ENCODE results near the gene NPIPB8.
"Not testable (repeated sequence)": the region's sequence is repeated elsewhere in the genome, so short reads cannot be mapped to it uniquely, and the experiment has no call there.

The NPIPB8 gene

GRCh38 chr16:28693257-28693950 is 55.5 kb downstream of the NPIPB8 start:
- DNase-seq (ENCODE audit: low read depth), result not testable (repeated sequence)

GRCh38 chr16:28699792-28700191 is 61.9 kb downstream of the NPIPB8 start:
- not testable (repeated sequence) for H3K4me3 ChIP-seq (ENCODE audit: low read length); DNase-seq (ENCODE audit: low read depth)

More at GRCh38 chr16:28693257-28693950, 55.5 kb downstream of the NPIPB8 start:
- not testable (repeated sequence) for H3K4me3 ChIP-seq (ENCODE audit: low read length)

DNA sequence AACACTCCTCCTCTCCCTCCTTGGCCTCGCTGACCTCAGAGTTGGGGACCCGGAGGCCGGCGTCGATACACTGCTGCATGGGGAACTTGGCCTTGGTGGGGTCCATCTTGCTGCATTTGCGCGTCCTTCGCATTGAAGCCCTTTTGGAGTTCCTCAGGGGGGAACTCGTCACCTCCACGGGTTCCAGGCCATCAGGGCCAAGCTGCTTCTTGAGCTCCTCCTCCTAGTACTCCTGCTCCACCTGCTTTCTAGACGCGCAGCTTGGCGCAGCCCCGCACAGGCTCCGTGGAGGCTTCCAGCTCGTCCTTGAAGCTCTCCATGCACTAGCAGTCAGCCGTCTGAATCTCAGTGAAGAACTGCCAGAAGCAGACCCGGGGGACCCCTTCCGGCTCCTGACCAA is 62.5 kb downstream of the NPIPB8 start:
- not testable (repeated sequence) for H3K4me3 ChIP-seq (ENCODE audit: low read length); DNase-seq (ENCODE audit: low read depth)

- not testable (repeated sequence) for H3K4me3 ChIP-seq (ENCODE audit: low read length); DNase-seq (ENCODE audit: low read depth)
These were observed 63.5 kb downstream of the NPIPB8 start for GRCh38 chr16:28701384-28701783.

DNA sequence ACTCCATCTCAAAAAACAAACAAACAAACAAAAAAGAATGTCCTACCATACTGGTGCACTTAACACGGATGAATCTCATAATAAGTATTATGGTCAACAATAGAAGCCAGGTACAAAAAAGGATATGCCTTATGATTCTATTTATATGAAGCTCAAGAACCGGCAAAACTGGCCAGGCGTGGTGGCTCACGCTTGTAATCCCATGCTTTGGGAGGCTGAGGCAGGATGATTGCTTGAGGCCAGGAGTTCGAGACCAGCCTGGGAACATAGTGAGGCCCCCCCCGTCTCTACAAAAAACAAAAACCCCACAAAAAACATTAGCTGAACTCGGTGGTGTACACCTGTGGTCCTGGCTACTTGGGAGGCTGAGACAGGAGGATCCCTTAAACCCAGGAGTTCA is 66.4 kb downstream of the NPIPB8 start:
- not testable (repeated sequence) for DNase-seq (ENCODE audit: low read depth); H3K4me3 ChIP-seq (ENCODE audit: low read length)
